NT2/D1 (cell line): Measurements from ENCODE around the gene PAX2.

Source experiments
- DNase-seq: peaks from one replicate; pipeline ENCODE4 v3.0.0-alpha.2; 2011; ENCODE audit warnings: low read depth, low spot score
- H3K27me3 ChIP-seq: 2 replicates; pipeline ENCODE4 v1.6.0; 2011; ENCODE audit warnings: mild to moderate bottlenecking; ENCODE audit not compliant: insufficient read length, insufficient read depth
- H3K36me3 ChIP-seq: 2 replicates; pipeline ENCODE4 v1.6.1; 2011; ENCODE audit warnings: mild to moderate bottlenecking, low read length, mixed read lengths; ENCODE audit not compliant: insufficient read depth, insufficient read length
- H3K4me1 ChIP-seq: 2 replicates; pipeline ENCODE4 v1.5.1; 2011; ENCODE audit not compliant: insufficient read depth, insufficient read length
- H3K4me3 ChIP-seq: 2 replicates; pipeline ENCODE4 v1.5.1; 2011; ENCODE audit warnings: low read depth; ENCODE audit not compliant: insufficient read length
- H3K9ac ChIP-seq: 2 replicates; pipeline ENCODE4 v1.6.0; 2011; ENCODE audit warnings: low read depth; ENCODE audit not compliant: insufficient read length
- H3K9me3 ChIP-seq: 2 replicates; pipeline ENCODE4 v1.5.1; 2011; ENCODE audit warnings: mild to moderate bottlenecking, low read length; ENCODE audit not compliant: insufficient read depth
- SUZ12 ChIP-seq: IDR thresholded peaks from 2 replicates; pipeline ENCODE4 v1.6.1; 2011; ENCODE audit not compliant: insufficient read length, insufficient read depth; ENCODE audit errors: extremely low read depth
- YY1 ChIP-seq: IDR thresholded peaks from 2 replicates; pipeline ENCODE4 v1.6.1; 2011; ENCODE audit not compliant: insufficient read length, insufficient read depth
- ZNF274 ChIP-seq: IDR thresholded peaks from 2 replicates; pipeline ENCODE4 v1.6.1; 2011; ENCODE audit warnings: mild to moderate bottlenecking, low read depth, low read length

PAX2 gene

DNA sequence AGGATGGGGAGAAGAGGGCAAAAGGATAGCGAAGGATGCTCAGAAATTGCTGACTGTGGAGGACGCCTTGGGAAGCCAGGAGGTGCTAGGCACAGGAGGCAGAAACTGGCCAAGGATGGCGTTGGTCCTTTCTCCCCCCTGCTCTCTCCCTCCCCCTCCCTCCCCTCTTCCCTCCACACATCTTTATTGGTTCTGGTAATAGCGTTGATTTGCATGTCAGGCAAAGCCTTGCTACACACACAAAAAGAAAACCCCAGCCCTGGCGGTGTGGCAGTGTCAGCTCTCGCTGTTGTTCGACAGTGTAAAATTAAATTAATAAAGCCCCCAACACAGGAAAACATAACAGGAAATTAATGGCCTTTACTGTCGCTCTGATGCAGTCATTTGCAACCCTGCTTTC is 47.2 kb downstream of the PAX2 start:
- Histone ChIP-seq H3K4me3 (no peak overlapping the region), H3K36me3 (no peaks in the 10 kb centered on the region), H3K9me3 (no peaks in the 10 kb centered on the region; the same call in 1 of the 2 replicates), H3K27me3 (peaks cover 5% of the 10 kb centered on the region), H3K4me1 (peaks cover 14% of the 10 kb centered on the region), H3K9ac (no peak overlapping the region)
- TF ChIP-seq ZNF274 (no peak), YY1 (no peak), SUZ12 (no peak)
- DNase-seq = no peak

- H3K4me1 ChIP-seq = peaks cover 13% of the 10 kb centered on the region
- no peaks in the 10 kb centered on the region for H3K36me3 ChIP-seq
- H3K9me3 ChIP-seq = no peaks in the 10 kb centered on the region; the same call in 1 of the 2 replicates
- TF ChIP-seq YY1 (no peak), ZNF274 (no peak), SUZ12 (no peak)
- H3K9ac ChIP-seq = no peak overlapping the region
- H3K27me3 ChIP-seq = peaks cover 5% of the 10 kb centered on the region
- no peak overlapping the region for H3K4me3 ChIP-seq
- no peak for DNase-seq
Measured at GRCh38 chr10:100793055-100793454, 47.7 kb downstream of the PAX2 start.

DNA sequence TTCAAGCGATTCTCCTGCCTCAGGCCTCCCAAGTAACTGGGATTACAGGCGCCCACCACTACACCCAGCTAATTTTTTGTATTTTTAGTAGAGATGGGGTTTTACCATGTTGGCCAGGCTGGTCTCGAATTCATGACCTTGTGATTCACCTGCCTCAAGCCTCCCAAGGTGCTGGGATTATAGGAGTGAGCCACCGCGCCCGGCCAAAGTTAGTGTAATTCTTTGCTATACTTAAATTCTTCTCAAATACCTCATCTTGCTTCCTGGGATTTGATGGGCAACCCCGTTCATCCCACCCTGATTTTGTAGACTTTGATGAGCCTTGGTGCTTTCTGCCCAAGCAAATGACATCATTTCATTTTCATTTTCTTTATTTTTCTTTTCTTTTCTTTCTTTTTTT is 54.5 kb downstream of the PAX2 start:
- H3K27me3 ChIP-seq = peaks cover 3% of the 10 kb centered on the region

GRCh38 chr10:100800931-100801330 is 55.5 kb downstream of the PAX2 start:
- TF ChIP-seq YY1 (no peak), ZNF274 (no peak), SUZ12 (no peak)
- DNase-seq = no peak
- Histone ChIP-seq H3K36me3 (no peaks in the 10 kb centered on the region), H3K9me3 (no peaks in the 10 kb centered on the region), H3K27me3 (peaks cover 3% of the 10 kb centered on the region), H3K9ac (no peak overlapping the region), H3K4me1 (peaks cover 10% of the 10 kb centered on the region), H3K4me3 (no peak overlapping the region)

More for the DNA sequence above, 54.5 kb downstream of the PAX2 start:
- Histone ChIP-seq H3K36me3 (no peaks in the 10 kb centered on the region), H3K9ac (no peak overlapping the region), H3K4me1 (peaks cover 5% of the 10 kb centered on the region), H3K9me3 (no peaks in the 10 kb centered on the region; the same call in 1 of the 2 replicates), H3K4me3 (no peak overlapping the region)
- TF ChIP-seq YY1 = no peak
- no peak for TF ChIP-seq ZNF274
- no peak for TF ChIP-seq SUZ12
- no peak for DNase-seq

DNA sequence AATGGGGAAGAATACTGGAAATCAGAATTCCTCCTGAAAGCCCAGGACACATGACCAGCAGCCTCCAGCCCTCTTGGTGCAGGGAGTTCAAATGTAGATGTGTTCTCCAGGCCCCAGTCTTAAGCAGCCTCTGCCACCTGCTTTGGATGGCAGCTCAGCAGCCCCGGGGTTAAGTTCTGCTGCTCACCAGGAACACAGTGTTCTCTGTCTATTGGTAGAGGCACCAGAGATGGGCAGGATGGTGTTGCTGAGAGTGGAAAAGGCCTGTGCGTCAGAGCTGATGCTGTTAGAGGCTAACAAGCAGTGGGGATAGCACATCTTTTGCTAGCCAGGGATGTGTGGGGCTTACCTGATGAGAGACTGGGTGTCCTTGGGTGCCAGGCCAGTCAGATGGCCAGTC is 56.8 kb downstream of the PAX2 start:
- Histone ChIP-seq H3K4me3 (no peak overlapping the region), H3K27me3 (peaks cover 3% of the 10 kb centered on the region), H3K4me1 (peaks cover 10% of the 10 kb centered on the region), H3K9ac (no peak overlapping the region), H3K9me3 (no peaks in the 10 kb centered on the region), H3K36me3 (no peaks in the 10 kb centered on the region)
- TF ChIP-seq YY1 (no peak), SUZ12 (no peak), ZNF274 (no peak)
- no peak for DNase-seq

GRCh38 chr10:100802607-100803006 is 57.2 kb downstream of the PAX2 start:
- Histone ChIP-seq H3K4me3 (no peak overlapping the region), H3K9me3 (no peaks in the 10 kb centered on the region), H3K9ac (no peak overlapping the region), H3K27me3 (peaks cover 3% of the 10 kb centered on the region), H3K4me1 (peaks cover 10% of the 10 kb centered on the region), H3K36me3 (no peaks in the 10 kb centered on the region)
- no peak for DNase-seq
- TF ChIP-seq SUZ12 = no peak
- no peak for TF ChIP-seq ZNF274
- no peak for TF ChIP-seq YY1

DNA sequence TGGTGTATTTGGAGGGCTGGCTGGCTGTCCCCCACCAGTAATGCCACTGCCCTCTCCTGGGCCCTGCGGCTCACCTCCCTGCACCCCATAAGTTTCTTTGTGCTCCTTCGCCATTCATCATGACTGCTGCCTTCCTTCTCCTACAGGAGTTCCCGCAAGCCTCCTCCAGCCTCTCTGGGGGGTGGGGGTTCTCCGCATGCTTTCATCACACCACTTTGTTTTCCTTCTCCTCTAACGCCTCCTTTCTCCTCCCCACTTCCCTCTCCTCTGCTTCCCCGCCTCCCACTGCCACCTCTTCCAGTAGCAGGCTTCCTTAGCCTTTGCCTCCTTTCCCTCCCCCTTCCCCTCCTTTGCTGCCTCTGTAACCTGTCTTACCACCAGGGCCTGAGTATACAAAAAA is 58.1 kb downstream of the PAX2 start:
- H3K4me1 ChIP-seq = peaks cover 10% of the 10 kb centered on the region
- no peak for DNase-seq
- H3K36me3 ChIP-seq = no peaks in the 10 kb centered on the region
- no peak overlapping the region for H3K4me3 ChIP-seq
- no peak overlapping the region for H3K9ac ChIP-seq
- no peaks in the 10 kb centered on the region for H3K9me3 ChIP-seq
- TF ChIP-seq ZNF274 = no peak
- no peak for TF ChIP-seq SUZ12
- TF ChIP-seq YY1 = no peak
- H3K27me3 ChIP-seq = peaks cover 3% of the 10 kb centered on the region

- Histone ChIP-seq H3K9ac (no peak overlapping the region), H3K4me3 (no peak overlapping the region), H3K27me3 (peaks cover 3% of the 10 kb centered on the region), H3K36me3 (no peaks in the 10 kb centered on the region), H3K9me3 (no peaks in the 10 kb centered on the region), H3K4me1 (peaks cover 10% of the 10 kb centered on the region)
- no peak for DNase-seq
- no peak for TF ChIP-seq SUZ12
- no peak for TF ChIP-seq YY1
- TF ChIP-seq ZNF274 = no peak
Measured at GRCh38 chr10:100803908-100804307, 58.5 kb downstream of the PAX2 start.
